ENCODE results near the gene DAAM1.

DAAM1 gene

GRCh38 chr14:59215322-59215721 is 26.9 kb downstream of the DAAM1 start:
- no peak for TF ChIP-seq CTCF (conservative IDR thresholded peaks at IDR 0.05; ENCODE audit: low read length)
- no peak for TF ChIP-seq EZH2phosphoT487 (IDR thresholded peaks at IDR 0.05; ENCODE audit: borderline replicate concordance)
- Histone ChIP-seq H3K79me2 (ENCODE audit: insufficient read depth, low read length) (0 out of 2 replicates have a peak, but pooled peaks cover 5% of the 10 kb centered on the region), H3K9me2 (replicated peaks; ENCODE audit: low read depth, low read length) (no peaks in the 10 kb centered on the region), H3K36me3 (ENCODE audit: insufficient read depth, low read length) (no peaks in the 10 kb centered on the region), H3K9ac (ENCODE audit: low read depth, low read length, poor library complexity, severe bottlenecking) (no peak overlapping the region), H3F3A (ENCODE audit: low read depth) (no peaks in the 10 kb centered on the region), H2AFZ (ENCODE audit: low read length) (no peak overlapping the region), H3K4me1 (ENCODE audit: insufficient read depth, low read length, poor library complexity, severe bottlenecking) (peaks cover 13% of the 10 kb centered on the region), H3K27me3 (ENCODE audit: insufficient read depth, low read length, poor library complexity, severe bottlenecking) (no peaks in the 10 kb centered on the region), H3K4me2 (ENCODE audit: low read depth, low read length, poor library complexity, severe bottlenecking) (no peak overlapping the region), H3K4me3 (ENCODE audit: low read length, poor library complexity, severe bottlenecking) (no peak overlapping the region), H4K20me1 (ENCODE audit: insufficient read depth, low read length, poor library complexity, severe bottlenecking) (no peaks in the 10 kb centered on the region), H3K9me3 (ENCODE audit: insufficient read depth, low read depth, low read length) (no peaks in the 10 kb centered on the region)

- Histone ChIP-seq H3F3A (ENCODE audit: low read depth) (no peaks in the 10 kb centered on the region), H3K27me3 (ENCODE audit: insufficient read depth, low read length, poor library complexity, severe bottlenecking) (no peaks in the 10 kb centered on the region), H3K4me1 (ENCODE audit: insufficient read depth, low read length, poor library complexity, severe bottlenecking) (peaks cover 9% of the 10 kb centered on the region), H3K4me2 (ENCODE audit: low read depth, low read length, poor library complexity, severe bottlenecking) (no peak overlapping the region), H2AFZ (ENCODE audit: low read length) (no peak overlapping the region), H3K9me2 (replicated peaks; ENCODE audit: low read depth, low read length) (no peaks in the 10 kb centered on the region), H3K36me3 (ENCODE audit: insufficient read depth, low read length) (no peaks in the 10 kb centered on the region), H3K9ac (ENCODE audit: low read depth, low read length, poor library complexity, severe bottlenecking) (no peak overlapping the region), H3K79me2 (ENCODE audit: insufficient read depth, low read length) (0 out of 2 replicates have a peak, but pooled peaks cover 8% of the 10 kb centered on the region), H3K4me3 (ENCODE audit: low read length, poor library complexity, severe bottlenecking) (no peak overlapping the region), H3K9me3 (ENCODE audit: insufficient read depth, low read depth, low read length) (no peaks in the 10 kb centered on the region), H4K20me1 (ENCODE audit: insufficient read depth, low read length, poor library complexity, severe bottlenecking) (no peaks in the 10 kb centered on the region)
- TF ChIP-seq CTCF (conservative IDR thresholded peaks at IDR 0.05; ENCODE audit: low read length) (no peak), EZH2phosphoT487 (IDR thresholded peaks at IDR 0.05; ENCODE audit: borderline replicate concordance) (no peak)
Measured at GRCh38 chr14:59215757-59216156, 27.3 kb downstream of the DAAM1 start.

- Histone ChIP-seq H3K4me2 (ENCODE audit: low read depth, low read length, poor library complexity, severe bottlenecking) (no peak overlapping the region), H3K4me3 (ENCODE audit: low read length, poor library complexity, severe bottlenecking) (no peak overlapping the region), H3K9me3 (ENCODE audit: insufficient read depth, low read depth, low read length) (no peaks in the 10 kb centered on the region), H3K9me2 (replicated peaks; ENCODE audit: low read depth, low read length) (no peaks in the 10 kb centered on the region), H3K27me3 (ENCODE audit: insufficient read depth, low read length, poor library complexity, severe bottlenecking) (no peaks in the 10 kb centered on the region), H3K79me2 (ENCODE audit: insufficient read depth, low read length) (0 out of 2 replicates have a peak, but pooled peaks cover 8% of the 10 kb centered on the region), H2AFZ (ENCODE audit: low read length) (no peak overlapping the region), H3K9ac (ENCODE audit: low read depth, low read length, poor library complexity, severe bottlenecking) (no peak overlapping the region), H3K4me1 (ENCODE audit: insufficient read depth, low read length, poor library complexity, severe bottlenecking) (no peaks in the 10 kb centered on the region), H4K20me1 (ENCODE audit: insufficient read depth, low read length, poor library complexity, severe bottlenecking) (no peaks in the 10 kb centered on the region), H3F3A (ENCODE audit: low read depth) (no peaks in the 10 kb centered on the region), H3K36me3 (ENCODE audit: insufficient read depth, low read length) (no peaks in the 10 kb centered on the region)
- no peak for TF ChIP-seq EZH2phosphoT487 (IDR thresholded peaks at IDR 0.05; ENCODE audit: borderline replicate concordance)
- TF ChIP-seq CTCF (conservative IDR thresholded peaks at IDR 0.05; ENCODE audit: low read length), result no peak
Measured at GRCh38 chr14:59217011-59217410, 28.5 kb downstream of the DAAM1 start.
